Measurements from ENCODE around the gene FRMD4B.

Gene FRMD4B

DNA sequence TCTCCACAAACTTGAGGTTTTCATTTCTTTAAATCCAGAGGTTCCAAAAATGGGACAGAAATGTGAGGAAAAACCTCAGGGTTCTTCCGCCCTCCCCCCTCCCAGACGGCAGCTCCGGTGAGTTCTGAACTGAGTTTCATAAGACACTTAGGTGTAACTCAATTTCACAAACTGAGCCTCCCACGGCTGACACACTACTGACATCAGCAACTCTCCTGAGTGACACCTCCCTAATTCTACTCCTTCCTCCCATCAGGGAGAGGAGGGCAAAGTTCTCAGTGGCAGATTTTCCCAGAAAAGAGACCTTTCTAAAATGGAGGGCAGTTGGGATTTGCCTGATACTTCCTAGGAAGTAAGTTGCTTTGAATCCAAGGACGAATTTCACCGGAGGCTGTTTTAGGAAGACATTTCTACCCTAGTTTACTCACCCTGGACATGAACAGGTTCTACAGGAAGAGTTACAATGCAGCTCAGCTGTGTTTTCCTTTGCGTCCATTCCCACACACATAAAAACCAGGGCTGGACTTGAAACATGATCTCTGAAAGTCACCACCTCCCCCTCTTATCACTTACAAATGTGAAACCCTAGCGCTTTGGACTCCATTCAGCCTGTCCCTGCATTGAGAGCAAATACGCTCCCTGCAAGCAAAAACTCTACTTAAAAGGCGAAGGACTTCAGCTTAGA is 185.4 kb downstream of the FRMD4B start:
- no peak overlapping the region for H3K4me2 ChIP-seq
- no peak overlapping the region for H3K4me3 ChIP-seq (IDR thresholded peaks at IDR 0.05; ENCODE audit: insufficient read depth, low read depth, low read length)
- no peak overlapping the region for H3K9ac ChIP-seq
- H2AFZ ChIP-seq (ENCODE audit: low read depth) = no peak overlapping the region
- no peak overlapping the region for H3K27ac ChIP-seq
- no peaks in the 10 kb centered on the region for H4K20me1 ChIP-seq (ENCODE audit: insufficient read depth)
- H3K27me3 ChIP-seq (ENCODE audit: insufficient read depth, low read depth) = no peaks in the 10 kb centered on the region
- no peaks in the 10 kb centered on the region for H3K79me2 ChIP-seq (ENCODE audit: insufficient read depth, low read depth)
- TF ChIP-seq, protein P1, sequence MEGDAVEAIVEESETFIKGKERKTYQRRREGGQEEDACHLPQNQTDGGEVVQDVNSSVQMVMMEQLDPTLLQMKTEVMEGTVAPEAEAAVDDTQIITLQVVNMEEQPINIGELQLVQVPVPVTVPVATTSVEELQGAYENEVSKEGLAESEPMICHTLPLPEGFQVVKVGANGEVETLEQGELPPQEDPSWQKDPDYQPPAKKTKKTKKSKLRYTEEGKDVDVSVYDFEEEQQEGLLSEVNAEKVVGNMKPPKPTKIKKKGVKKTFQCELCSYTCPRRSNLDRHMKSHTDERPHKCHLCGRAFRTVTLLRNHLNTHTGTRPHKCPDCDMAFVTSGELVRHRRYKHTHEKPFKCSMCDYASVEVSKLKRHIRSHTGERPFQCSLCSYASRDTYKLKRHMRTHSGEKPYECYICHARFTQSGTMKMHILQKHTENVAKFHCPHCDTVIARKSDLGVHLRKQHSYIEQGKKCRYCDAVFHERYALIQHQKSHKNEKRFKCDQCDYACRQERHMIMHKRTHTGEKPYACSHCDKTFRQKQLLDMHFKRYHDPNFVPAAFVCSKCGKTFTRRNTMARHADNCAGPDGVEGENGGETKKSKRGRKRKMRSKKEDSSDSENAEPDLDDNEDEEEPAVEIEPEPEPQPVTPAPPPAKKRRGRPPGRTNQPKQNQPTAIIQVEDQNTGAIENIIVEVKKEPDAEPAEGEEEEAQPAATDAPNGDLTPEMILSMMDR (conservative IDR thresholded peaks at IDR 0.05; ENCODE audit: low read depth, low read length) = no peak
- H3K4me1 ChIP-seq (ENCODE audit: low read depth, poor library complexity, severe bottlenecking) = peaks cover 19% of the 10 kb centered on the region
- no peaks in the 10 kb centered on the region for H3K36me3 ChIP-seq (ENCODE audit: insufficient read depth)

DNA sequence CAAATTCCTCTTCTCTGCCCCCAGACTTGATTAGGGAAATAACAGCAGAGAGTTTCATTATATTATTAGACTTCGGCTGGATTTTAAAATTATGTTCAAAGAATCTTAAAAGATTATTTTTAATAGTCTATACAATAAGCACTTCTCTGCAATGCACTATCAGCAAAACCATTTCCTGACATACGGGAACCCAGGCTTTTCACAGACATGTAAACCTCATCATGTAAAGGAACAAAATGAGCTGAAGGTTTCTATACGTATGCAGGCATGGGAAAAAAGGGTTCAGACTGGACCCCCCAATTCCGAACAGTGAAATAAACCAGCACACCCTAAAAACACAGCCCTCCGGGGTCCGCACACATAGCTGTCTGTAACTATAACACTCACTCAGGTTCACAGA is 185.9 kb downstream of the FRMD4B start:
- Histone ChIP-seq H3K36me3 (ENCODE audit: insufficient read depth) (no peaks in the 10 kb centered on the region), H4K20me1 (ENCODE audit: insufficient read depth) (no peaks in the 10 kb centered on the region), H3K27ac (no peak overlapping the region), H2AFZ (ENCODE audit: low read depth) (no peak overlapping the region), H3K9ac (no peak overlapping the region), H3K4me3 (IDR thresholded peaks at IDR 0.05; ENCODE audit: insufficient read depth, low read depth, low read length) (no peak overlapping the region), H3K27me3 (ENCODE audit: insufficient read depth, low read depth) (no peaks in the 10 kb centered on the region), H3K4me2 (peak overlapping the region; percentile 13; the same call in 1 of the 2 replicates), H3K79me2 (ENCODE audit: insufficient read depth, low read depth) (no peaks in the 10 kb centered on the region), H3K4me1 (ENCODE audit: low read depth, poor library complexity, severe bottlenecking) (peaks cover 19% of the 10 kb centered on the region)
- TF ChIP-seq, protein P1 (conservative IDR thresholded peaks at IDR 0.05; ENCODE audit: low read depth, low read length) = no peak

DNA sequence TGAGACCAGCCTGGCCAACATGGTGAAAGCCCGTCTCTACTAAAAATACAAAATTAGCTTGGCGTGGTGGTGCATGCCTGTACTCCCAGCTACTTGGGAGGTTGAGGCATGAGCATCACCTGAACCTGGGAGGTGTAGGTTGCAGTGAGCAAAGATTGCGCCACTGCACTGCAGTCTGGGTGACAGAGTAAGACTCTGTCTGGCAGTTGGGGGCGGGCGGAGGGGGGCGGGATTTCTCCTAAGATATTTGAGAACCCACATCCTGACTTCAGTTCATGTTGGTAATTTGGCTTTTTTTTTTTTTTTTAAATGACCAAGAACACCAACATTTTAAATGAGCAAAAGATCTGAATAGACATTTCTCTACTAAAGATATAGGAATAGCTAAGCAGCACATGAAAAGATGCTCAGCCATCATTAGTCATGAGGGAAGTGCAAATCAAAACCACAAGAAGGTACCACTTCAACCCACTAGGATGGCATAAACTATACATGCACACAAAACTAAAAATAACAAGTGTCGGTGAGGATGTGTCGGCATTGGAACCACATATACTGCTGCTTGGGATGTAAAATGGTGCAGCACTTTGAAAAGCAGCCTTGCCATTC is 187.9 kb downstream of the FRMD4B start:
- H3K79me2 ChIP-seq (ENCODE audit: insufficient read depth, low read depth) = no peaks in the 10 kb centered on the region
- no peaks in the 10 kb centered on the region for H3K36me3 ChIP-seq (ENCODE audit: insufficient read depth)
- H3K4me1 ChIP-seq (ENCODE audit: low read depth, poor library complexity, severe bottlenecking) = peaks cover 19% of the 10 kb centered on the region
- H2AFZ ChIP-seq (ENCODE audit: low read depth) = no peak overlapping the region
- H3K27ac ChIP-seq = no peak overlapping the region
- no peaks in the 10 kb centered on the region for H4K20me1 ChIP-seq (ENCODE audit: insufficient read depth)
- H3K4me2 ChIP-seq = no peak overlapping the region
- TF ChIP-seq, protein P1 (conservative IDR thresholded peaks at IDR 0.05; ENCODE audit: low read depth, low read length) = no peak
- H3K4me3 ChIP-seq (IDR thresholded peaks at IDR 0.05; ENCODE audit: insufficient read depth, low read depth, low read length) = no peak overlapping the region
- no peak overlapping the region for H3K9ac ChIP-seq
- no peaks in the 10 kb centered on the region for H3K27me3 ChIP-seq (ENCODE audit: insufficient read depth, low read depth)

DNA sequence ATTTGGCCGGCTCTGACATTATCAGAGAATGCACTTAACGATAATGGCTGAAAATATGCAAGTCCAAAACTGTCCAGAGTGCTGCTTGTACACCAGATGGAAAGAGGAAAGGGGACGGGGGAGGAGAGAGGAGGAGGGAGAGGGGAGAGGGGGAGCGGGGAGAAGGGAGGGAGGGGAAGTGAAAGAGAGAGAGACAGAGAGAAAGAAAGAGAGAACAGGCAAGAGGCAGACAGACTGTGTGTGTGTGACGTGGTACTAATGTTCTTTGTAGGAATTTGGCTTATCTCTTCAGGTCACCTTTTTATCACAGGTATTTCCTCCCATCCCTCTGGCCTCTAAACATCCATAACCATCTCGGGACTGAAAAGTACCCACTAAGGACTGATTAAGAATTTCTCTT is 188.4 kb downstream of the FRMD4B start:
- Histone ChIP-seq H3K27me3 (ENCODE audit: insufficient read depth, low read depth) (no peaks in the 10 kb centered on the region), H3K79me2 (ENCODE audit: insufficient read depth, low read depth) (no peaks in the 10 kb centered on the region), H3K4me1 (ENCODE audit: low read depth, poor library complexity, severe bottlenecking) (peaks cover 19% of the 10 kb centered on the region), H3K4me3 (IDR thresholded peaks at IDR 0.05; ENCODE audit: insufficient read depth, low read depth, low read length) (no peak overlapping the region), H3K27ac (no peak overlapping the region), H3K9ac (no peak overlapping the region), H3K4me2 (no peak overlapping the region), H3K36me3 (ENCODE audit: insufficient read depth) (no peaks in the 10 kb centered on the region), H4K20me1 (ENCODE audit: insufficient read depth) (no peaks in the 10 kb centered on the region), H2AFZ (ENCODE audit: low read depth) (no peak overlapping the region)
- TF ChIP-seq, protein P1 (conservative IDR thresholded peaks at IDR 0.05; ENCODE audit: low read depth, low read length) = no peak
